Hepatocyte (in vitro differentiated cells): ENCODE data around the gene ARL17A.
"Not testable (repeated sequence)": the region's sequence is repeated elsewhere in the genome, so short reads cannot be mapped to it uniquely, and the experiment has no call there.

Experiments
- EZH2 ChIP-seq: fragments of 200-600 bp; sonication (generic); IDR thresholded peaks from 2 replicates; pipeline ENCODE4 v1.6.1; 2016; ENCODE audit warnings: antibody characterized with exemption, mild to moderate bottlenecking, borderline replicate concordance
- EZH2phosphoT487 ChIP-seq: fragments of 200-600 bp; sonication (generic); IDR thresholded peaks from one replicate; pipeline ENCODE4 v1.6.1; 2018; ENCODE audit warnings: antibody characterized with exemption, mild to moderate bottlenecking, low read depth, moderate library complexity; ENCODE audit not compliant: unreplicated experiment, severe bottlenecking
- TF ChIP-seq, protein P1 (sequence below): fragments of 200-600 bp; sonication (generic); IDR thresholded peaks from 2 replicates; pipeline ENCODE4 v1.5.1; 2016; ENCODE audit warnings: antibody characterized with exemption, mild to moderate bottlenecking; ENCODE audit not compliant: poor library complexity

DNA sequence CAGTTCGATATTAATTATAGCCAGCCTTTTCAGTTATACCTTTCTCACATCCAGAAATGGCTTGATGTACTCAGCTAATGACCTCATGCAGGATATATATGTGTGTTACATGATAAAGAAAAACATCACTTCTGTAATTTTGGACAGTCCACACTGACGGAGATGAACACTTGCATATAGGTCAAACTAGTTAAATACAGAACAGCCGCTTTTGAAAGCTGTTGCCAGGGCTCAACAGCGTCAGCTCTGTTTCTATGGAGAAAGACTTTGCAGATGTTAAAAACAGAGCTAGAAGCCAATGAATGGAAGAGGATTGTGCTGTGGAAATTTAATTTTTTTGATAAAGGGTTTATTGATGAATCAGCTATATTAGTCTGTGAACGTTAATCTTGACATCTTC, 111.9 kb downstream of the ARL17A start:
- TF ChIP-seq, protein P1, sequence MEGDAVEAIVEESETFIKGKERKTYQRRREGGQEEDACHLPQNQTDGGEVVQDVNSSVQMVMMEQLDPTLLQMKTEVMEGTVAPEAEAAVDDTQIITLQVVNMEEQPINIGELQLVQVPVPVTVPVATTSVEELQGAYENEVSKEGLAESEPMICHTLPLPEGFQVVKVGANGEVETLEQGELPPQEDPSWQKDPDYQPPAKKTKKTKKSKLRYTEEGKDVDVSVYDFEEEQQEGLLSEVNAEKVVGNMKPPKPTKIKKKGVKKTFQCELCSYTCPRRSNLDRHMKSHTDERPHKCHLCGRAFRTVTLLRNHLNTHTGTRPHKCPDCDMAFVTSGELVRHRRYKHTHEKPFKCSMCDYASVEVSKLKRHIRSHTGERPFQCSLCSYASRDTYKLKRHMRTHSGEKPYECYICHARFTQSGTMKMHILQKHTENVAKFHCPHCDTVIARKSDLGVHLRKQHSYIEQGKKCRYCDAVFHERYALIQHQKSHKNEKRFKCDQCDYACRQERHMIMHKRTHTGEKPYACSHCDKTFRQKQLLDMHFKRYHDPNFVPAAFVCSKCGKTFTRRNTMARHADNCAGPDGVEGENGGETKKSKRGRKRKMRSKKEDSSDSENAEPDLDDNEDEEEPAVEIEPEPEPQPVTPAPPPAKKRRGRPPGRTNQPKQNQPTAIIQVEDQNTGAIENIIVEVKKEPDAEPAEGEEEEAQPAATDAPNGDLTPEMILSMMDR: not testable (repeated sequence)
- not testable (repeated sequence) for TF ChIP-seq EZH2, EZH2phosphoT487
